ENCODE data around the gene RAD51B.

Gene RAD51B

DNA sequence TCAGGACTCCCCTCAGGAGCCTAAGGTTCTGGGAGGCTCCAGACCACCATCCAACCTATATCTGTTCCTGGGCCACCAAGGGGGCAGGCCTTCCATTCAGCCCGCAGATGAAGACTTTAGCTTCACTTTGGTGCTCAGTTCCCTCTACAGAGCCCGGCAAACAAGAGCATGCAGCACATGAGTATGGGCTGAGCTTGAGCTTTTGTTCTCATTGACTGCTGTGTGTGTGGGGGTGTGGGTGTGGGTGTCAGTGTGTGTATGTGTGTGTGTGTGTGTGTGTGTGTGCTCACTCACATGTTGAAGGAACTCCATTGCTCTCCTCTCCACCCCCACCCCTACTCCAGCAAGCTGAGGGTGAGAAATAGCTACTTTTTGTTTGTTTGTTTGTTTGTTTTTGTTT lies 754.1 kb downstream of the RAD51B start:
- DNase-seq: no peak

GRCh38 chr14:68574461-68574860 lies 754.9 kb downstream of the RAD51B start:
- no peak for DNase-seq

GRCh38 chr14:68574906-68575305 lies 755.3 kb downstream of the RAD51B start:
- no peak for DNase-seq

GRCh38 chr14:68575426-68575825 lies 755.8 kb downstream of the RAD51B start:
- no peak for DNase-seq

DNA sequence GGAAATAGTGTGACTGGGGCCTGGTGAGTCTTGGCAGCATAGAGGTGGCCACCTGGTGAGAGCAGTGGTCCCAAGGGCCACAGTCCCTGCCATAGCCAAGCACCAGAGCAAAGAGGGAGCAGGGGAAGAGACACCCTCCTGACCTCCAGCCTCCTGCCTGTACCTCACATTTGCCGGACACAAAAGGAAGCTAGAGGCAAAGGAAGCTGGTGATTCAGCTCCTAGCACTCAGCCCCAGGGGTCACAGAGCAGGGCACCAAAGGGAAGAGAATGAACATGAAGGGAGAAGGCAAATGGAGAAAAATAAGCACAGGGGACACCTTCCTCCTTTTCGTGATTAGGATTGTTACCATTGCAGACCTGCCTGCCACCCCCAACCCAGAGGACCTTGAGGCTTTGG lies 756.5 kb downstream of the RAD51B start:
- DNase-seq: no peak

GRCh38 chr14:68576496-68577244 lies 757.1 kb downstream of the RAD51B start:
- no peak for DNase-seq

- DNase-seq: no peak
Observed at GRCh38 chr14:68577802-68578541, 758.4 kb downstream of the RAD51B start.

DNA sequence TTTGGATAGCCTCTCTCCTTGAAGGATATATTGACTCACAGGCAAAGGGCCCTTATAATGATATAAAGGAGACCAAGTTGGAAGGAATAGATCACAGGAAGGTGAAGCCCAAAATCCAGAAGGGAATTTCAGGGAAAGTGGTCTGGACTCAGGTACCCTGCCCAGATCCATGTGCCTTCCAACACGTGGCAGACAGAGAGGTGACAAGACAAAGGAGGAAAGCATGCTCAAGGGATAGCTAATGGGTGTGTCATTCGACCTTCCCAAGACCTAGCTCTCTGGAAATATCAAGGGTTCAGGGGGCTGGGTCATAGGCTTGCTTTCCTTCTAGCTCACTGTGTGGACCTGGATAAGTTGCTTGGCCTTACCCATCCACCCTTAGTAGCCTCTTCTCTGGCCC lies 759.0 kb downstream of the RAD51B start:
- no peak for DNase-seq

DNA sequence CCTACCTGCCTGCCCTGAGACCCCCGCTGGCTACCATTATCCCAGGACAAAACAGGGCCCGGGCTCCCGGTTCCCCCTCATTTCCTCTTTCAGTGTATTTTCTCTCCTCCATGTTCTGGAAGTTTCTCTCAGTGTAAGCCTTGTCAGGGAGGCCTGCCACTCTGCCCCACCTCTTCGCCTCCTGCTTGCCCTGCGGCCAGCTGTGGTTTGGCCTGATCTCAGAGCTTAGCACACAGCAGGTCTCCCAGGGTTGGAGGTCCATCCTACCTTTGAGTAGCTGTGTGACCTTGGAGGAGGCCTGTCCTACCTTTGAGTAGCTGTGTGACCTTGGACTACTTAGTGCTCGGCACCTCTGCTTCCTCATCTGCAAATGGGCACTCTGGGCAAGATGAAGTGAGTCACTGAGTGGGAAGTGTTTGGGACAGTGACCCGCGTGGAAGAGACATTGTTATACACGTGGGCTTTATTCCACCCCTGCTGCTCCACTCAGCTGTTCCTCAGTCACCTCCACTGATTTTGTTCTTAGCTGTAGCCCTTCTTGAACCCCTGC lies 760.6 kb downstream of the RAD51B start:
- no peak for DNase-seq

DNA sequence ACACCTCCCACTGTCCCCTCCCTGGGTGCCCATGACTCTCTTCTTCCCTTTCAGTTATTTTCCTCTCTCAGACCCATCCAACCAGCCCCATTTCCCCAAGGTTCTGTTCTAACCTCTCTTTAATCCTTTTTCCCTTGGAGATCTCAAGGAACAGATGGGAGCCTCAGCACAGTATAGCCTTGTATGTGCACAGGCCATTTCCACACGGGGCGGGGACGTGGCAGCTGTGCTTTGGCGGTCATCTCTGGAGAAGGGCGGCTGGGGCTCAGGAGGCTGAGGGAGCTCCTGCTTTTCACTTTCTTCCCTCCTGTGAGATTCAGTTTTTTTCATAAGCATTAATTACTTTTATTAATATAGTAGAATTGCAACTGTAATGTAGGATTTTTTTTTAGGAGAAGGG lies 761.1 kb downstream of the RAD51B start:
- no peak for DNase-seq

GRCh38 chr14:68583548-68584280 lies 764.1 kb downstream of the RAD51B start:
- no peak for DNase-seq

DNA sequence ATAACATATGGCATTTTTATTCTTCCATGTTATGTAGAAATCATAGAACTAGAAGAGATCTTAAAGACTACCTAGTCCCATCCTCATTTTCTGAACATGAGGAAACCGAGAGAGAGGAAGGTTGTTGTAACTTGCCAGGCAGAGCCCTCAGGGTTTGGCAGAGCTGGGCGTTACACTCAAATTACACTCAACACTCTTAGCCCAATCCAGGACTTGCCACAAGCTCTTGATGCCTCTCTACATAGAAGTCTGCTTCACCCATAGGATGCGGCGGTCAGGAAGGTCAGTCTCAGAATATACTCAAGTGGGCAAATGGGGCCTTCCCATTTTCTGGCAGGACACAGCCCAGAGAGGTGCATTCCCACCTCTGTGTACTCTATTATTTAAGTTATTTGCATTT lies 765.2 kb downstream of the RAD51B start:
- no peak for DNase-seq

- DNase-seq: no peak
Observed at GRCh38 chr14:68585690-68586089, 766.1 kb downstream of the RAD51B start.

GRCh38 chr14:68586896-68587751 lies 767.5 kb downstream of the RAD51B start:
- no peak for DNase-seq

- no peak for DNase-seq
Observed at GRCh38 chr14:68587931-68588330, 768.4 kb downstream of the RAD51B start.

DNA sequence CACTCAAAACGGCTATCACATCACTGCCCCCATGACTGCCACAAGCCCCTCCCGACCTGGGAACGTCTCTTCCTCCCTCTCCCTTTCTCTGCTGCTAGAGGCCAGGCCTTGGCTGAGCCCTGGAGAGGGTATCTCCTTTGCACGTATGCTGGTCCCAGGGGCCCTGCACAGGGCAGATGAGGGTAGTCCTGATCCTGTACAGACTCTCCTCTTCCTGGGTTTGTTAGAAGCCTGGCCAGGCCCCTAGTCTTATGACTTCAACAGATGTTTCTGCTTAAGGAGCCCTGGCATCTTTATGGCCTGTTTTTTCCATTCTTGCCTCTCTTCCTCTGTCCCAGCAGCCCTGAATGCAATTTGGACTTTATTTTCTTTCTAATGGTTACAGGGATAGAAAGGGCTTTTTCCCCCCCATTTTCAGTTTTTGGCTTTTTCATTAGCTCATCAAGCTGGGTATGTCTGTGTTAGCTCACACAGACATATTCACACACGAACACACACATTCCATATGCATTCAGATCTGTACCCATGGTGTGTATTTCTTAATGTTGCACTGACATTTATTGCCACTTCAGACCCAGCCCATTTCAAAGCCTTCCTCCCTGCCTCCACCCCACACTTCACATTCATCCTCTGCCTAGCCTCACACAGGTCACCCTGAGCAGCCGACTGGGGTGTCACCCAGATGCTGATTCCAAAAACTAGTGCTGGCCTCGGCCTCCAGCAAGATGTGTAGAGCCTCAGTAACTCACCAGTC lies 770.0 kb downstream of the RAD51B start:
- no peak for DNase-seq

DNA sequence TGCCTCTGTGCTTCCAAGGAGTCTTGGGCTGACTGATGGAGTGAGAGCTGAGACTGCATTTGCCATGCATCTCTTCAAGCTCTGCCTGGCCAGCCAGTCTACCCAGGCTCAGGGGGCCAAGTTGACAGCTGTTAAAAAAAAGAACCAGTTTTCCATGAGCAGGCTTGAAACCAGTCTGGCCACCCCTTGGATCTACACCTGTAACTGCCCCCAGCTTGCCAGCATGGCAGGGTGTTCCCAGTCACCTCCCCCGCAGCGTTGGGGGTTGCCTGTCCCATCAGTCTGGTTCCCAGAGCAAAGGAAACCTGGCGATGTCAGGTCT lies 770.6 kb downstream of the RAD51B start:
- DNase-seq: no peak

GRCh38 chr14:68591786-68592185 lies 772.2 kb downstream of the RAD51B start:
- no peak for DNase-seq

GRCh38 chr14:68592948-68593556 lies 773.5 kb downstream of the RAD51B start:
- no peak for DNase-seq

GRCh38 chr14:68593806-68594536 lies 774.4 kb downstream of the RAD51B start:
- no peak for DNase-seq

All from NCI-H2081 (cell line).